ENCODE measurements around the gene TNP1.

GRCh38 chr2:216881411-216881810, 21.5 kb upstream of the TNP1 start:
- no peak for TF ChIP-seq FOXM1 (IDR thresholded peaks at IDR 0.05; ENCODE audit: low read depth)
- TF ChIP-seq CTCF (IDR thresholded peaks at IDR 0.05) = no peak
- no peak for TF ChIP-seq REST (IDR thresholded peaks at IDR 0.05; ENCODE audit: low read depth, low read length)
- no peak for TF ChIP-seq MAX (IDR thresholded peaks at IDR 0.05; ENCODE audit: low read depth)
- TF ChIP-seq EP300 (IDR thresholded peaks at IDR 0.05; ENCODE audit: borderline replicate concordance in 1 of 2, low read depth in 1 of 2, low read length in 1 of 2) = no peak
- no peak for TF ChIP-seq TEAD4 (IDR thresholded peaks at IDR 0.05; ENCODE audit: borderline replicate concordance, insufficient read depth)
- TF ChIP-seq SIN3A (IDR thresholded peaks at IDR 0.05; ENCODE audit: borderline replicate concordance, low read depth, low read length) = no peak

Data from SK-N-SH (cell line).